GM06990 (cell line): Measurements from ENCODE around the gene PLA2G1B.

Experiments
- DNase-seq: peaks from one replicate; pipeline ENCODE4 v3.0.0-alpha.2; 2011; ENCODE audit not compliant: insufficient read length; ENCODE audit errors: extremely low read depth
- H3K27me3 ChIP-seq: replicated peaks from 2 replicates; pipeline ENCODE4 v1.6.0; 2011; ENCODE audit warnings: low read length; ENCODE audit not compliant: control insufficient read depth, insufficient read depth
- H3K36me3 ChIP-seq: 2 replicates; pipeline ENCODE4 v1.5.1; 2011; ENCODE audit warnings: low read length; ENCODE audit not compliant: control insufficient read depth, insufficient read depth
- H3K4me3 ChIP-seq: replicated peaks from 2 replicates; pipeline ENCODE4 v1.5.1; 2011; ENCODE audit warnings: low read depth, mild to moderate bottlenecking, control low read depth, low read length
- CTCF ChIP-seq: IDR thresholded peaks from 2 replicates; pipeline ENCODE4 v1.5.1; 2011; ENCODE audit warnings: low read length, control low read depth, mild to moderate bottlenecking, inconsistent platforms; ENCODE audit not compliant: insufficient read depth, poor library complexity, severe bottlenecking

PLA2G1B gene

GRCh38 chr12:120370343-120371243, 43.0 kb upstream of the PLA2G1B start:
- Histone ChIP-seq H3K36me3 (no peaks in the 10 kb centered on the region), H3K4me3 (no peak overlapping the region), H3K27me3 (peaks cover 3% of the 10 kb centered on the region)
- DNase-seq, result no peak
- no peak for TF ChIP-seq CTCF

GRCh38 chr12:120369603-120370342, 42.2 kb upstream of the PLA2G1B start:
- no peaks in the 10 kb centered on the region for H3K36me3 ChIP-seq
- no peak for TF ChIP-seq CTCF
- H3K4me3 ChIP-seq, result no peak overlapping the region
- no peak for DNase-seq
- peaks cover 3% of the 10 kb centered on the region for H3K27me3 ChIP-seq

- DNase-seq, result no peak
- Histone ChIP-seq H3K4me3 (no peak within 1 kb of the TSS), H3K27me3 (peaks cover 3% of the 10 kb centered on the region), H3K36me3 (no peaks in the 10 kb centered on the region)
- no peak for TF ChIP-seq CTCF
Measured at GRCh38 chr12:120368789-120369602, 41.4 kb upstream of the PLA2G1B start, which contains the start of gene MSI1. Gene MSI1, minus strand, starts transcription at chr12:120369164. Its CDS starts 73 bp downstream, at chr12:120369091.

GRCh38 chr12:120367924-120368788, 40.6 kb upstream of the PLA2G1B start:
- peaks cover 3% of the 10 kb centered on the region for H3K27me3 ChIP-seq
- TF ChIP-seq CTCF, result no peak
- DNase-seq, result no peak
- H3K36me3 ChIP-seq, result no peaks in the 10 kb centered on the region
- no peak overlapping the region for H3K4me3 ChIP-seq
